H1 (cell line): Measurements from ENCODE around the gene PLCH2. TPM values are rescaled to one million over a fixed set of nuclear protein-coding genes. Genes with fewer than 3 reads are reported as not detected.
A peak's percentile ranks its signal among the peaks of the same experiment; 100 is the strongest.

ENCODE experiments used
- CTCF ChIA-PET: fragments of 300-600 bp; sonication (Branson Sonifier 250); formaldehyde crosslinking; loops from one replicate; lab custom pipeline; 2021; ENCODE audit not compliant: partially characterized antibody; lab: Charles Lee
- POLR2A ChIA-PET: fragments of 300-600 bp; sonication (Branson Sonifier 250); formaldehyde crosslinking; loops from one replicate; lab custom pipeline; 2021; ENCODE audit warnings: inconsistent platforms; ENCODE audit not compliant: partially characterized antibody; lab: Charles Lee
- DNase-seq, 2 experiments: peaks; one replicate each; pipeline versions ENCODE4 v3.0.0 to v3.0.0-alpha.2; 2010 to 2022; ENCODE audit warnings: low spot score in 2 of 2, low read depth in 1 of 2, mixed read lengths in 1 of 2
- FAIRE-seq: peaks from 2 replicates; lab custom pipeline; 2011; peaks lifted over from hg19 to GRCh38; lab: Jason Lieb, UNC
- H2AFZ ChIP-seq: 2 replicates; pipeline ENCODE4 v1.8.1; 2012; ENCODE audit warnings: low read length, inconsistent platforms
- H2AK5ac ChIP-seq: 2 replicates; pipeline ENCODE4 v1.6.1; 2013; ENCODE audit warnings: low read depth, low read length
- H2BK120ac ChIP-seq: replicated peaks from 2 replicates; pipeline ENCODE3; 2013; ENCODE audit warnings: low read depth, low read length, inconsistent platforms
- H2BK12ac ChIP-seq: 2 replicates; pipeline ENCODE4 v1.6.1; 2013; ENCODE audit warnings: low read depth, low read length
- H2BK15ac ChIP-seq: 2 replicates; pipeline ENCODE4 v1.6.1; 2013; ENCODE audit warnings: low read length
- H2BK20ac ChIP-seq: 2 replicates; pipeline ENCODE4 v1.6.1; 2013; ENCODE audit warnings: low read length
- H2BK5ac ChIP-seq: 2 replicates; pipeline ENCODE4 v1.6.1; 2013; ENCODE audit warnings: low read depth, low read length
- H3K14ac ChIP-seq: 2 replicates; pipeline ENCODE4 v1.6.1; 2013; ENCODE audit warnings: inconsistent platforms; ENCODE audit not compliant: insufficient read length
- H3K18ac ChIP-seq: 2 replicates; pipeline ENCODE4 v1.6.1; 2013; ENCODE audit warnings: low read length; ENCODE audit errors: extremely low read depth
- H3K23ac ChIP-seq: 2 replicates; pipeline ENCODE4 v1.6.1; 2013; ENCODE audit warnings: inconsistent platforms; ENCODE audit not compliant: insufficient read length
- H3K23me2 ChIP-seq: 2 replicates; pipeline ENCODE4 v1.6.1; 2013; ENCODE audit warnings: low read depth, low read length
- H3K27ac ChIP-seq: 2 replicates; pipeline ENCODE4 v1.6.1; 2011; ENCODE audit warnings: low read depth, low read length, inconsistent platforms
- H3K27me3 ChIP-seq, 4 experiments: replicated peaks in 1 of 4; 1 replicate in 1 of 4; 2 replicates in 3 of 4; pipeline versions ENCODE4 v1.6.1 to v1.8.1; 2011 to 2013; ENCODE audit warnings: low read length in 3 of 4, mild to moderate bottlenecking in 3 of 4, inconsistent platforms in 2 of 4, mixed read lengths in 2 of 4, moderate library complexity in 1 of 4; ENCODE audit not compliant: control insufficient read depth in 3 of 4, insufficient read depth in 3 of 4; ENCODE audit errors: extremely low read depth in 1 of 4
- H3K36me3 ChIP-seq, 4 experiments: 2 replicates each; pipeline versions ENCODE4 v1.6.1 to v1.8.1; 2011 to 2013; ENCODE audit warnings: mild to moderate bottlenecking in 4 of 4, low read length in 3 of 4, moderate library complexity in 2 of 4, control low read depth in 1 of 4, inconsistent platforms in 1 of 4; ENCODE audit not compliant: insufficient read depth in 4 of 4, control insufficient read depth in 2 of 4
- H3K4ac ChIP-seq: replicated peaks from 2 replicates; pipeline ENCODE3; 2013; ENCODE audit warnings: low read length, low read depth, mixed read lengths, inconsistent platforms; ENCODE audit not compliant: insufficient read length
- H3K4me1 ChIP-seq, 4 experiments: replicated peaks in 1 of 4; 1 replicate in 1 of 4; 2 replicates in 3 of 4; pipeline versions ENCODE4 v1.6.1 to v1.8.1; 2011 to 2013; ENCODE audit warnings: low read length in 3 of 4, inconsistent platforms in 2 of 4, mixed read lengths in 1 of 4; ENCODE audit not compliant: insufficient read depth in 4 of 4, control insufficient read depth in 3 of 4
- H3K4me2 ChIP-seq, 2 experiments: 2 replicates each; pipeline versions ENCODE4 v1.6.1 to v1.8.1; 2011 to 2013; ENCODE audit warnings: low read depth in 2 of 2, low read length in 2 of 2, control low read depth in 1 of 2, inconsistent platforms in 1 of 2, mild to moderate bottlenecking in 1 of 2; ENCODE audit not compliant: insufficient read depth in 1 of 2
- H3K4me3 ChIP-seq, 4 experiments: fragments of 200-600, 300-600 bp in 1 of 4; sonication (generic), shearing (Covaris generic), sonication (Bioruptor Twin) in 1 of 4; 2 replicates each; pipeline versions ENCODE4 v1.5.1 to v1.8.1; 2011 to 2016; ENCODE audit warnings: low read length in 4 of 4, low read depth in 3 of 4, control low read depth in 2 of 4, inconsistent platforms in 2 of 4, mild to moderate bottlenecking in 2 of 4, mixed read lengths in 1 of 4, moderate library complexity in 1 of 4; ENCODE audit not compliant: insufficient read depth in 2 of 4; ENCODE audit errors: extremely low read depth in 1 of 4
- H3K56ac ChIP-seq: replicated peaks from 2 replicates; pipeline ENCODE3; 2013; ENCODE audit warnings: low read depth, mild to moderate bottlenecking, mixed read lengths, low read length, inconsistent platforms; ENCODE audit not compliant: insufficient read length
- H3K79me1 ChIP-seq: 2 replicates; pipeline ENCODE4 v1.6.1; 2013; ENCODE audit warnings: low read depth, low read length, control low read depth
- H3K79me2 ChIP-seq, 2 experiments: 2 replicates each; pipeline versions ENCODE4 v1.6.1 to v1.8.1; 2012 to 2013; ENCODE audit warnings: low read length in 2 of 2, mild to moderate bottlenecking in 2 of 2, inconsistent platforms in 1 of 2; ENCODE audit not compliant: insufficient read depth in 2 of 2, control insufficient read depth in 1 of 2
- H3K9ac ChIP-seq, 4 experiments: replicated peaks in 1 of 4; 1 replicate in 1 of 4; 2 replicates in 3 of 4; pipeline versions ENCODE4 v1.6.1 to v1.8.1; 2011 to 2013; ENCODE audit warnings: low read depth in 3 of 4, low read length in 3 of 4, control low read depth in 2 of 4, mild to moderate bottlenecking in 2 of 4, moderate library complexity in 2 of 4, inconsistent platforms in 1 of 4; ENCODE audit errors: extremely low read depth in 1 of 4
- H3K9me3 ChIP-seq, 2 experiments: 2 replicates each; pipeline versions ENCODE4 v1.6.1 to v1.8.1; 2012 to 2013; ENCODE audit warnings: mild to moderate bottlenecking in 2 of 2, moderate library complexity in 2 of 2, control low read depth in 1 of 2, inconsistent platforms in 1 of 2, low read depth in 1 of 2, low read length in 1 of 2, mixed read lengths in 1 of 2; ENCODE audit not compliant: insufficient read depth in 2 of 2
- H4K20me1 ChIP-seq, 2 experiments: replicated peaks in 1 of 2; 2 replicates each; pipeline versions ENCODE3 to v1.8.1; 2011 to 2013; ENCODE audit warnings: inconsistent platforms in 2 of 2, low read length in 2 of 2, mild to moderate bottlenecking in 1 of 2; ENCODE audit not compliant: insufficient read depth in 2 of 2, control insufficient read depth in 1 of 2
- H4K5ac ChIP-seq: 2 replicates; pipeline ENCODE4 v1.6.1; 2013; ENCODE audit warnings: low read length, low read depth, mixed read lengths, inconsistent platforms; ENCODE audit not compliant: insufficient read length
- H4K8ac ChIP-seq: 2 replicates; pipeline ENCODE4 v1.8.0; 2013; ENCODE audit warnings: mild to moderate bottlenecking, moderate library complexity, low read length, inconsistent platforms; ENCODE audit not compliant: insufficient read depth; ENCODE audit errors: extremely low read depth
- H4K91ac ChIP-seq: replicated peaks from 2 replicates; pipeline ENCODE3; 2013; ENCODE audit warnings: low read length, mixed read lengths, inconsistent platforms; ENCODE audit not compliant: insufficient read length
- JUN ChIP-seq: IDR thresholded peaks from 2 replicates; pipeline ENCODE4 v1.6.1; 2011; ENCODE audit warnings: low read depth, mild to moderate bottlenecking, improper control_type of control experiment, low read length
- NANOG ChIP-seq: IDR thresholded peaks from 2 replicates; pipeline ENCODE4 v1.6.1; 2011; ENCODE audit warnings: low read length, low read depth, mild to moderate bottlenecking, inconsistent platforms; ENCODE audit not compliant: insufficient read depth, poor library complexity, severe bottlenecking
- RAD21 ChIP-seq, 2 experiments: IDR thresholded peaks in 1 of 2; conservative IDR thresholded peaks in 1 of 2; 2 replicates each; pipeline ENCODE4 v1.6.1; 2011; ENCODE audit warnings: low read depth in 2 of 2, low read length in 2 of 2, improper control_type of control experiment in 1 of 2, inconsistent platforms in 1 of 2, mild to moderate bottlenecking in 1 of 2, moderate library complexity in 1 of 2
- RXRA ChIP-seq: IDR thresholded peaks from 2 replicates; pipeline ENCODE4 v1.6.1; 2011; ENCODE audit warnings: low read depth, mild to moderate bottlenecking, low read length, moderate library complexity; ENCODE audit not compliant: insufficient read depth
- SAP30 ChIP-seq: fragments of 300-600 bp; sonication (generic); IDR thresholded peaks from 2 replicates; pipeline ENCODE4 v1.7.1; 2012; ENCODE audit warnings: low read length, moderate library complexity, mild to moderate bottlenecking, inconsistent platforms; ENCODE audit not compliant: insufficient read depth, insufficient replicate concordance
- SP1 ChIP-seq: IDR thresholded peaks from 2 replicates; pipeline ENCODE4 v1.6.1; 2011; ENCODE audit warnings: low read depth, low read length
- SP2 ChIP-seq: IDR thresholded peaks from 2 replicates; pipeline ENCODE4 v1.6.1; 2012; ENCODE audit warnings: mild to moderate bottlenecking, low read length, inconsistent platforms
- TAF7 ChIP-seq: optimal IDR thresholded peaks from 2 replicates; pipeline ENCODE3; 2011; ENCODE audit warnings: low read depth, mild to moderate bottlenecking, inconsistent platforms, low read length, moderate library complexity, borderline replicate concordance
- USF2 ChIP-seq: IDR thresholded peaks from 2 replicates; pipeline ENCODE4 v1.6.1; 2011; ENCODE audit warnings: low read length, improper control_type of control experiment
- WGBS, 2 experiments: shearing (Covaris generic) in 1 of 2; methylation state at CpG; one replicate each; pipeline versions ENCODE4 v1.1.6 to v1.1.7; 2013 to 2015; ENCODE audit warnings: low lambda C conversion rate in 2 of 2, mixed read lengths in 2 of 2, inconsistent platforms in 1 of 2, low coverage in 1 of 2, missing lambda C conversion rate in 1 of 2; ENCODE audit not compliant: insufficient replicate concordance in 2 of 2, insufficient coverage in 1 of 2, insufficient read length in 1 of 2; ENCODE audit errors: extremely low coverage in 1 of 2, missing lambda C conversion rate in 1 of 2; 5-methylcytosine and 5-hydroxymethylcytosine counted together
- polyA plus RNA-seq, 7 experiments: library from polyadenylated mRNA; depleted of rRNA in 3 of 7; stranded (reverse) in 5 of 7; unstranded in 2 of 7; fragments of >200 nt in 5 of 7; fragments of 200-250 nt in 2 of 7; gene quantifications; 1 replicate in 5 of 7; 2 replicates in 1 of 7; 4 replicates in 1 of 7; pipeline versions ENCODE4 v1.2.1 to v1.2.3, GENCODE V29; 2011 to 2013; ENCODE audit warnings: missing spikeins in 2 of 7, mixed read lengths in 2 of 7
- total RNA-seq: library from RNA; stranded (reverse); fragmentation: NEBNext Ultra II Directional; extraction: Animal tissue kit (Norgen Biotek cat#: 25700); gene quantifications from 2 replicates; pipeline ENCODE4 v1.2.1, GENCODE V29; 2021
- TF ChIP-seq, protein P1 (sequence below): IDR thresholded peaks from 2 replicates; pipeline ENCODE4 v1.6.1; 2012; ENCODE audit warnings: inconsistent platforms
- TF ChIP-seq, protein P2 (sequence below): IDR thresholded peaks from 2 replicates; pipeline ENCODE4 v1.6.1; 2011; ENCODE audit warnings: low read depth, mild to moderate bottlenecking, low read length; ENCODE audit not compliant: insufficient read depth

PLCH2 gene
- total and polyA plus RNA-seq, 2 of the 8 experiments (the other 6 are each of a cell fraction or from before 2014, with no cell fraction given) = 0.14 to 0.19 TPM

GRCh38 chr1:2459757-2460156 is 16.3 kb upstream of the PLCH2 start:
- Histone ChIP-seq H2AK5ac (no peak overlapping the region), H3K23ac (no peak overlapping the region), H2BK5ac (no peak overlapping the region), H2AFZ (no peak overlapping the region), H3K18ac (no peak overlapping the region), H4K91ac (no peak overlapping the region), H4K5ac (no peak overlapping the region), H3K4me1 (no peaks in the 10 kb centered on the region), H2BK20ac (no peak overlapping the region), H2BK15ac (no peak overlapping the region), H3K79me1 (no peaks in the 10 kb centered on the region), H3K56ac (no peak overlapping the region), H3K36me3 (no peaks in the 10 kb centered on the region), H2BK12ac (no peak overlapping the region), H3K4ac (no peak overlapping the region), H3K23me2 (no peaks in the 10 kb centered on the region), H2BK120ac (no peak overlapping the region), H3K9me3 (no peaks in the 10 kb centered on the region), H4K8ac (no peak overlapping the region), H3K14ac (no peak overlapping the region), H4K20me1 (no peaks in the 10 kb centered on the region), H3K27ac (no peak overlapping the region), H3K4me2 (no peak overlapping the region), H3K9ac (no peak overlapping the region), H3K27me3 (no peaks in the 10 kb centered on the region; a peak in 1 of 7 replicates), H3K79me2 (no peaks in the 10 kb centered on the region), H3K4me3 (no peak overlapping the region)
- 77% methylated on average over 19 of the region's 23 CpGs; no CpG with 5 or more reads in 1 of the 2 experiments for whole genome bisulfite sequencing, 2 experiments
- ChIA-PET POLR2A (interaction anchor here (1.7 kb wide), 1 partner anchor 50 kb away, joined by 3 read pairs; no protein-coding TSS in a partner anchor), CTCF (interaction anchor here (0.8 to 2.3 kb wide), 10 partner anchors 11 to 965 kb away, joined by 3 to 8 read pairs (median 4); no protein-coding TSS in a partner anchor)
- no peak for DNase-seq
- no peak for FAIRE-seq
- TF ChIP-seq, protein P1, sequence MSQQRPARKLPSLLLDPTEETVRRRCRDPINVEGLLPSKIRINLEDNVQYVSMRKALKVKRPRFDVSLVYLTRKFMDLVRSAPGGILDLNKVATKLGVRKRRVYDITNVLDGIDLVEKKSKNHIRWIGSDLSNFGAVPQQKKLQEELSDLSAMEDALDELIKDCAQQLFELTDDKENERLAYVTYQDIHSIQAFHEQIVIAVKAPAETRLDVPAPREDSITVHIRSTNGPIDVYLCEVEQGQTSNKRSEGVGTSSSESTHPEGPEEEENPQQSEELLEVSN = no peak
- TF ChIP-seq JUN (no peak), SAP30 (no peak), RAD21 (IDR thresholded peaks at IDR 0.05 in 1 of 2, conservative IDR thresholded peaks at IDR 0.05 in 1 of 2; ENCODE audit: low read depth in 2 of 2, low read length in 2 of 2) (peak; percentile 34 to 40; a peak in 2 of 4 replicates), SP2 (no peak), NANOG (no peak), RXRA (no peak), USF2 (no peak), SP1 (no peak), TAF7 (no peak)
- TF ChIP-seq, protein P2, sequence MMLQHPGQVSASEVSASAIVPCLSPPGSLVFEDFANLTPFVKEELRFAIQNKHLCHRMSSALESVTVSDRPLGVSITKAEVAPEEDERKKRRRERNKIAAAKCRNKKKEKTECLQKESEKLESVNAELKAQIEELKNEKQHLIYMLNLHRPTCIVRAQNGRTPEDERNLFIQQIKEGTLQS = no peak
